ENCODE measurements around the gene GIT1.
"Not testable (repeated sequence)": the region's sequence is repeated elsewhere in the genome, so short reads cannot be mapped to it uniquely, and the experiment has no call there.

GIT1 gene

GRCh38 chr17:29558139-29558538, 31.3 kb downstream of the GIT1 start:
- in situ Hi-C loops (cut with HindIII; ENCODE audit: low pct_ligation_motif_present, low pct_unique_long_range_greater_than_20kb, low sequenced_read_pairs); DNase-seq: not testable (repeated sequence)

GRCh38 chr17:29557739-29558116, 31.7 kb downstream of the GIT1 start:
- no peak for DNase-seq
- in situ Hi-C loops (cut with HindIII; ENCODE audit: low pct_ligation_motif_present, low pct_unique_long_range_greater_than_20kb, low sequenced_read_pairs): no loop called here

GRCh38 chr17:29557085-29557738, 32.2 kb downstream of the GIT1 start:
- in situ Hi-C loops (cut with HindIII; ENCODE audit: low pct_ligation_motif_present, low pct_unique_long_range_greater_than_20kb, low sequenced_read_pairs): no loop called here
- no peak for DNase-seq

- in situ Hi-C loops (cut with HindIII; ENCODE audit: low pct_ligation_motif_present, low pct_unique_long_range_greater_than_20kb, low sequenced_read_pairs): no loop called here
- DNase-seq: peak; percentile 86
These were observed 33.6 kb downstream of the GIT1 start for GRCh38 chr17:29555840-29556239.

GRCh38 chr17:29549177-29549923, 40.1 kb downstream of the GIT1 start:
- DNase-seq: no peak
- in situ Hi-C loops (cut with HindIII; ENCODE audit: low pct_ligation_motif_present, low pct_unique_long_range_greater_than_20kb, low sequenced_read_pairs): no loop called here

GRCh38 chr17:29546830-29547229, 42.6 kb downstream of the GIT1 start:
- in situ Hi-C loops (cut with HindIII; ENCODE audit: low pct_ligation_motif_present, low pct_unique_long_range_greater_than_20kb, low sequenced_read_pairs): no loop called here
- no peak for DNase-seq

GRCh38 chr17:29546085-29546484, 43.4 kb downstream of the GIT1 start:
- no peak for DNase-seq
- in situ Hi-C loops (cut with HindIII; ENCODE audit: low pct_ligation_motif_present, low pct_unique_long_range_greater_than_20kb, low sequenced_read_pairs): no loop called here

- no peak for DNase-seq
- in situ Hi-C loops (cut with HindIII; ENCODE audit: low pct_ligation_motif_present, low pct_unique_long_range_greater_than_20kb, low sequenced_read_pairs): no loop called here
These were observed 45.4 kb downstream of the GIT1 start for GRCh38 chr17:29544066-29544465.

- in situ Hi-C loops (cut with HindIII; ENCODE audit: low pct_ligation_motif_present, low pct_unique_long_range_greater_than_20kb, low sequenced_read_pairs): no loop called here
- no peak for DNase-seq
These were observed 55.5 kb downstream of the GIT1 start for GRCh38 chr17:29533976-29534375.

- no peak for DNase-seq
- in situ Hi-C loops (cut with HindIII; ENCODE audit: low pct_ligation_motif_present, low pct_unique_long_range_greater_than_20kb, low sequenced_read_pairs): no loop called here
These were observed 63.1 kb downstream of the GIT1 start for GRCh38 chr17:29526322-29526721.

- in situ Hi-C loops (cut with HindIII; ENCODE audit: low pct_ligation_motif_present, low pct_unique_long_range_greater_than_20kb, low sequenced_read_pairs): no loop called here
- DNase-seq: no peak
These were observed 64.8 kb downstream of the GIT1 start for GRCh38 chr17:29524692-29525091.
